IMR-90 (cell line): Measurements from ENCODE around the gene ESRRG. TPM values are rescaled to one million over a fixed set of nuclear protein-coding genes. Genes with fewer than 3 reads are reported as not detected.

ENCODE experiments used
- ATAC-seq: fragments of 200-7000 bp; cut with Tn5 transposase; 2 replicates; pipeline ENCODE4 v1.9.1; 2020; ENCODE audit warnings: low read depth, mild to moderate bottlenecking, moderate library complexity
- BruUV-seq: library from RNA; stranded (reverse); fragments of 400-500 nt; replicated peaks from 2 replicates; lab custom pipeline; 2021; lab: Mats Ljungman, UMichigan
- CTCF ChIA-PET: fragments of 300-600 bp; formaldehyde crosslinking; extraction: SDS; loops from one replicate; lab custom pipeline; 2021; ENCODE audit warnings: antibody characterized with exemption; lab: Yijun Ruan, JAX
- POLR2A ChIA-PET: fragments of 300-600 bp; sonication (Branson Sonifier 250); formaldehyde crosslinking; loops from one replicate; lab custom pipeline; 2022; ENCODE audit warnings: antibody characterized with exemption; ENCODE audit not compliant: unreplicated experiment; lab: Charles Lee
- DNase-seq: peaks from one replicate; pipeline ENCODE4 v3.0.0; 2013
- H2AFZ ChIP-seq: replicated peaks from 2 replicates; pipeline ENCODE3; 2013; ENCODE audit warnings: low read length, mild to moderate bottlenecking; ENCODE audit not compliant: poor library complexity
- H2AK5ac ChIP-seq: 2 replicates; pipeline ENCODE4 v1.6.1; 2013; ENCODE audit warnings: low read depth, low read length, inconsistent platforms
- H2AK9ac ChIP-seq: replicated peaks from 2 replicates; pipeline ENCODE3; 2013; ENCODE audit warnings: mild to moderate bottlenecking, low read depth, low read length, moderate library complexity; ENCODE audit not compliant: poor library complexity
- H2BK120ac ChIP-seq: 2 replicates; pipeline ENCODE4 v1.6.1; 2013; ENCODE audit warnings: low read depth, low read length, inconsistent platforms
- H2BK15ac ChIP-seq: 3 replicates; pipeline ENCODE4 v1.6.1; 2013; ENCODE audit warnings: low read depth, low read length, inconsistent platforms
- H2BK20ac ChIP-seq: 2 replicates; pipeline ENCODE4 v1.6.1; 2013; ENCODE audit warnings: low read depth, mild to moderate bottlenecking, inconsistent platforms, low read length, moderate library complexity
- H2BK5ac ChIP-seq: 2 replicates; pipeline ENCODE4 v1.6.1; 2013; ENCODE audit warnings: mild to moderate bottlenecking, low read depth, low read length, inconsistent platforms; ENCODE audit not compliant: poor library complexity, severe bottlenecking
- H3K14ac ChIP-seq: replicated peaks from 2 replicates; pipeline ENCODE4 v1.6.1; 2013; ENCODE audit warnings: low read depth, low read length, inconsistent platforms
- H3K18ac ChIP-seq: 2 replicates; pipeline ENCODE4 v1.6.1; 2013; ENCODE audit warnings: low read depth, low read length, control low read depth
- H3K23ac ChIP-seq: 2 replicates; pipeline ENCODE4 v1.6.1; 2013; ENCODE audit warnings: low read depth, low read length, inconsistent platforms
- H3K27ac ChIP-seq: 2 replicates; pipeline ENCODE4 v1.5.1; 2013; ENCODE audit warnings: mild to moderate bottlenecking, control low read depth, low read length; ENCODE audit not compliant: insufficient read depth
- H3K27me3 ChIP-seq: 2 replicates; pipeline ENCODE4 v1.6.1; 2013; ENCODE audit warnings: low read length; ENCODE audit not compliant: control insufficient read depth, insufficient read depth
- H3K36me3 ChIP-seq: 2 replicates; pipeline ENCODE4 v1.6.1; 2013; ENCODE audit warnings: low read length, mixed read lengths; ENCODE audit not compliant: control insufficient read depth, insufficient read depth
- H3K4ac ChIP-seq: 2 replicates; pipeline ENCODE4 v1.6.1; 2013; ENCODE audit warnings: low read depth, low read length, inconsistent platforms
- H3K4me1 ChIP-seq: 2 replicates; pipeline ENCODE4 v1.6.1; 2013; ENCODE audit warnings: low read length, mixed read lengths; ENCODE audit not compliant: control insufficient read depth, insufficient read depth
- H3K4me2 ChIP-seq: 2 replicates; pipeline ENCODE4 v1.6.1; 2013; ENCODE audit warnings: low read depth, mild to moderate bottlenecking, control low read depth, low read length, moderate library complexity
- H3K4me3 ChIP-seq: 2 replicates; pipeline ENCODE4 v1.5.1; 2013; ENCODE audit warnings: low read depth, mild to moderate bottlenecking, control low read depth, low read length, moderate library complexity; ENCODE audit not compliant: insufficient read depth
- H3K56ac ChIP-seq: 2 replicates; pipeline ENCODE4 v1.6.1; 2013; ENCODE audit warnings: low read length, inconsistent platforms; ENCODE audit not compliant: insufficient read depth; ENCODE audit errors: extremely low read depth
- H3K79me1 ChIP-seq, 2 experiments: 2 replicates each; pipeline ENCODE4 v1.6.1; 2013; ENCODE audit warnings: low read length in 2 of 2, inconsistent platforms in 1 of 2, low read depth in 1 of 2
- H3K9ac ChIP-seq: 2 replicates; pipeline ENCODE4 v1.6.1; 2013; ENCODE audit warnings: low read depth, low read length, control low read depth
- H3K9me1 ChIP-seq: 2 replicates; pipeline ENCODE4 v1.6.1; 2013; ENCODE audit warnings: low read length, inconsistent platforms; ENCODE audit not compliant: insufficient read depth
- H3K9me3 ChIP-seq: 2 replicates; pipeline ENCODE4 v1.6.1; 2013; ENCODE audit warnings: low read length; ENCODE audit not compliant: control insufficient read depth, insufficient read depth
- H4K20me1 ChIP-seq: 2 replicates; pipeline ENCODE4 v1.6.1; 2013; ENCODE audit warnings: low read length, inconsistent platforms; ENCODE audit not compliant: insufficient read depth
- H4K5ac ChIP-seq: 2 replicates; pipeline ENCODE4 v1.6.1; 2013; ENCODE audit warnings: mild to moderate bottlenecking, low read depth, low read length, control low read depth
- H4K8ac ChIP-seq, 2 experiments: 2 replicates each; pipeline ENCODE4 v1.6.1; 2013; ENCODE audit warnings: low read depth in 2 of 2, low read length in 2 of 2, control low read depth in 1 of 2, inconsistent platforms in 1 of 2
- H4K91ac ChIP-seq: 2 replicates; pipeline ENCODE4 v1.6.1; 2013; ENCODE audit warnings: low read depth, low read length, inconsistent platforms; ENCODE audit not compliant: insufficient read depth
- BHLHE40 ChIP-seq: fragments of 150-350 bp; IDR thresholded peaks from 2 replicates; pipeline ENCODE4 v1.6.1; 2016; ENCODE audit warnings: mild to moderate bottlenecking, low read depth, low read length
- MAZ ChIP-seq: IDR thresholded peaks from 2 replicates; pipeline ENCODE4 v1.6.1; 2012; ENCODE audit warnings: low read depth, mild to moderate bottlenecking, low read length, improper control_type of control experiment, moderate library complexity, borderline replicate concordance
- RAD21 ChIP-seq: IDR thresholded peaks from 2 replicates; pipeline ENCODE4 v1.6.1; 2012; ENCODE audit warnings: low read length, improper control_type of control experiment
- SMC3 ChIP-seq: fragments of 150-350 bp; IDR thresholded peaks from 2 replicates; pipeline ENCODE4 v1.6.1; 2016; ENCODE audit warnings: low read depth, mild to moderate bottlenecking, antibody characterized with exemption, low read length, moderate library complexity
- WGBS, 2 experiments: methylation state at CpG; one replicate each; pipeline versions ENCODE4 v1.1.5 to v1.1.7; 2013; ENCODE audit warnings: missing lambda C conversion rate in 2 of 2; ENCODE audit not compliant: insufficient read length in 1 of 2; ENCODE audit errors: extremely low coverage in 2 of 2; 5-methylcytosine and 5-hydroxymethylcytosine counted together
- dilution Hi-C: fragments of 300-500 bp; cut with HindIII; formaldehyde crosslinking; loops from one replicate; pipeline ENCODE4 v1.14.3; 2018; ENCODE audit warnings: low sequenced_read_pairs; ENCODE audit not compliant: unreplicated experiment
- in situ Hi-C: fragments of 300-500 bp; cut with MboI; formaldehyde crosslinking; loops from 3 replicates; pipeline ENCODE4 v1.14.3; 2019; ENCODE audit warnings: low sequenced_read_pairs, inconsistent platforms, mixed read lengths
- intact Hi-C: fragments of 100-400 bp; cut with micrococcal nuclease; formaldehyde crosslinking; loops from 2 replicates; pipeline ENCODE4 v1.10.0; 2022
- polyA plus RNA-seq, 3 experiments: library from polyadenylated mRNA; depleted of rRNA; stranded (reverse); fragments of >200 nt; gene quantifications; 2 replicates each; pipeline ENCODE4 v1.2.3, GENCODE V29; 2012; ENCODE audit warnings: low replicate concordance in 1 of 3
- total RNA-seq: library from RNA; depleted of rRNA; stranded (reverse); fragments of >200 nt; gene quantifications from 2 replicates; pipeline ENCODE4 v1.2.3, GENCODE V29; 2012

The ESRRG gene
- total and polyA plus RNA-seq, 2 of the 4 experiments (the other 2 are of a cell fraction): 0.17 to 0.54 TPM

DNA sequence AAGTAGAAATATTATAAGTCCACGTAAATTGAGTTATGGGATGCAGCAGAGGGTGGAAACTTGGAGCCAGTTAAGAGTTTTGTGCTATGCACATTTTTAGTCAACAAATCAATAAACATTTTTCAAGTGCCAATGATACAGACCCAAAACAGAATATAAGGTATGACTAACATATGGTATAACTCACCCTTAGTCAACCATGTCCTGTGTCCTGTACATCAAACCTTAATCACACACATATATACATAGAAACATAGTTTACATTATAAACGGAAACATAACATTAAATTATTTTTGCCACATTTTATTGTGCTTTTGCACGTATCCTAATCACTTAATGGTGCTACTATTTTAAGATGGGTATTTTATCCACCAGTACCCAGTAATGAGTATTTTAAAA, 163.9 kb downstream of the ESRRG start:
- no peaks in the 10 kb centered on the region; the same call in 1 of the 2 replicates for H3K4me1 ChIP-seq
- H3K9me1 ChIP-seq: no peaks in the 10 kb centered on the region
- no peak for ATAC-seq
- no peaks in the 10 kb centered on the region for H3K27me3 ChIP-seq
- no peak overlapping the region for H2BK20ac ChIP-seq
- H3K14ac ChIP-seq: no peak overlapping the region
- dilution Hi-C loops (no loop called here), intact Hi-C loops (no loop called here), in situ Hi-C loops (loop anchor here (25.0 kb wide), 1 partner anchor 572 kb away; no protein-coding TSS in a partner anchor)
- no peaks in the 10 kb centered on the region for H3K79me1 ChIP-seq
- no peak overlapping the region for H3K27ac ChIP-seq
- no peaks in the 10 kb centered on the region for H4K20me1 ChIP-seq
- ChIA-PET CTCF (no interaction called here), POLR2A (no interaction called here)
- H4K5ac ChIP-seq: no peak overlapping the region
- 0 out of 2 replicates have a peak overlapping the region, but pooled peaks have one; percentile 14 for H3K4me2 ChIP-seq
- no peak overlapping the region for H2AK9ac ChIP-seq
- no peak overlapping the region for H3K4me3 ChIP-seq
- no TSS peak for BruUV-seq
- WGBS, 2 experiments: no CpG with 5 or more reads among the region's 3 CpGs
- TF ChIP-seq RAD21 (no peak), MAZ (no peak), SMC3 (no peak), BHLHE40 (no peak)
- H2BK15ac ChIP-seq: no peak overlapping the region
- no peak for DNase-seq
- no peak overlapping the region for H4K8ac ChIP-seq
- no peak overlapping the region for H2BK5ac ChIP-seq
- H3K36me3 ChIP-seq: no peaks in the 10 kb centered on the region
- no peak overlapping the region for H3K18ac ChIP-seq
- H3K23ac ChIP-seq: no peak overlapping the region
- no peak overlapping the region for H2BK120ac ChIP-seq
- no peak overlapping the region for H3K9ac ChIP-seq
- no peaks in the 10 kb centered on the region for H3K9me3 ChIP-seq
- no peak overlapping the region for H3K4ac ChIP-seq
- H2AFZ ChIP-seq: no peak overlapping the region
- H2AK5ac ChIP-seq: no peak overlapping the region
- H3K56ac ChIP-seq: no peak overlapping the region
- no peak overlapping the region for H4K91ac ChIP-seq
